ENCODE data around the gene CTNNA3.

DNA sequence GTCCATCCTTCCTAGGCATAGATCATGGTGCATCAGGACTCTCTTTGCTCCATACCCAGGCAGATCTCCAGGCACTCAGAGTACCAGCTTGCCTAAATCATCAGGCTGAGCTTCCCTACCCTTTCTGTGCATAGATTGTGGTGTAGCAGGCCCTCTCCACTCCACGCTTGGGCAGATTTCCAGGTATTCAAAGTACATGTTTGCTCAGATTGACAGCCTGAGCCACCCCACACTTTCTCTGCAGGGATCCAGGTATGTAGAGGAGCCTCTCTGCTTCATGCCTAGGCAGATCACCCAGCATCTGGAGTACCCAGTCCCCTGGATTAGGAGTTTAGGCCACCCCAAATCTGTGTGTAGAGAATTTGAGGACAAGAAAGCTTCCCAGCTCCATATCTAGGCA lies 1727.6 kb downstream of the CTNNA3 start:
- TF ChIP-seq, protein P1, sequence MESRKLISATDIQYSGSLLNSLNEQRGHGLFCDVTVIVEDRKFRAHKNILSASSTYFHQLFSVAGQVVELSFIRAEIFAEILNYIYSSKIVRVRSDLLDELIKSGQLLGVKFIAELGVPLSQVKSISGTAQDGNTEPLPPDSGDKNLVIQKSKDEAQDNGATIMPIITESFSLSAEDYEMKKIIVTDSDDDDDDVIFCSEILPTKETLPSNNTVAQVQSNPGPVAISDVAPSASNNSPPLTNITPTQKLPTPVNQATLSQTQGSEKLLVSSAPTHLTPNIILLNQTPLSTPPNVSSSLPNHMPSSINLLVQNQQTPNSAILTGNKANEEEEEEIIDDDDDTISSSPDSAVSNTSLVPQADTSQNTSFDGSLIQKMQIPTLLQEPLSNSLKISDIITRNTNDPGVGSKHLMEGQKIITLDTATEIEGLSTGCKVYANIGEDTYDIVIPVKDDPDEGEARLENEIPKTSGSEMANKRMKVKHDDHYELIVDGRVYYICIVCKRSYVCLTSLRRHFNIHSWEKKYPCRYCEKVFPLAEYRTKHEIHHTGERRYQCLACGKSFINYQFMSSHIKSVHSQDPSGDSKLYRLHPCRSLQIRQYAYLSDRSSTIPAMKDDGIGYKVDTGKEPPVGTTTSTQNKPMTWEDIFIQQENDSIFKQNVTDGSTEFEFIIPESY (IDR thresholded peaks at IDR 0.05; ENCODE audit: extremely low read depth, insufficient replicate concordance, low read length) = no peak
- TF ChIP-seq, protein P2, sequence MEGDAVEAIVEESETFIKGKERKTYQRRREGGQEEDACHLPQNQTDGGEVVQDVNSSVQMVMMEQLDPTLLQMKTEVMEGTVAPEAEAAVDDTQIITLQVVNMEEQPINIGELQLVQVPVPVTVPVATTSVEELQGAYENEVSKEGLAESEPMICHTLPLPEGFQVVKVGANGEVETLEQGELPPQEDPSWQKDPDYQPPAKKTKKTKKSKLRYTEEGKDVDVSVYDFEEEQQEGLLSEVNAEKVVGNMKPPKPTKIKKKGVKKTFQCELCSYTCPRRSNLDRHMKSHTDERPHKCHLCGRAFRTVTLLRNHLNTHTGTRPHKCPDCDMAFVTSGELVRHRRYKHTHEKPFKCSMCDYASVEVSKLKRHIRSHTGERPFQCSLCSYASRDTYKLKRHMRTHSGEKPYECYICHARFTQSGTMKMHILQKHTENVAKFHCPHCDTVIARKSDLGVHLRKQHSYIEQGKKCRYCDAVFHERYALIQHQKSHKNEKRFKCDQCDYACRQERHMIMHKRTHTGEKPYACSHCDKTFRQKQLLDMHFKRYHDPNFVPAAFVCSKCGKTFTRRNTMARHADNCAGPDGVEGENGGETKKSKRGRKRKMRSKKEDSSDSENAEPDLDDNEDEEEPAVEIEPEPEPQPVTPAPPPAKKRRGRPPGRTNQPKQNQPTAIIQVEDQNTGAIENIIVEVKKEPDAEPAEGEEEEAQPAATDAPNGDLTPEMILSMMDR (IDR thresholded peaks at IDR 0.05 in 2 of 3, conservative IDR thresholded peaks at IDR 0.05 in 1 of 3; ENCODE audit: borderline replicate concordance in 1 of 3, insufficient read depth in 1 of 3, low read depth in 2 of 3, low read length in 2 of 3) = no peak
- TF ChIP-seq ELF1 (IDR thresholded peaks at IDR 0.05; ENCODE audit: borderline replicate concordance, low read depth) (no peak), CEBPB (IDR thresholded peaks at IDR 0.05; ENCODE audit: low read depth) (no peak), POLR2A (IDR thresholded peaks at IDR 0.05; ENCODE audit: borderline replicate concordance, extremely low read depth, insufficient read depth, insufficient read length) (no peak), POLR2AphosphoS5 (IDR thresholded peaks at IDR 0.05; ENCODE audit: low read depth, low read length) (no peak), ZNF274 (IDR thresholded peaks at IDR 0.05; ENCODE audit: low read depth, low read length) (no peak), JUND (IDR thresholded peaks at IDR 0.05) (no peak), FOSL1 (IDR thresholded peaks at IDR 0.05; ENCODE audit: low read depth) (no peak), EZH2 (IDR thresholded peaks at IDR 0.05) (no peak), TCF7L2 (IDR thresholded peaks at IDR 0.05; ENCODE audit: borderline replicate concordance, extremely low read depth, insufficient read depth, insufficient read length) (no peak), YY1 (IDR thresholded peaks at IDR 0.05; ENCODE audit: extremely low read depth, insufficient replicate concordance, low read depth, low read length) (no peak), EZH2phosphoT487 (IDR thresholded peaks at IDR 0.05; ENCODE audit: borderline replicate concordance) (no peak)
- TF ChIP-seq, protein P3, sequence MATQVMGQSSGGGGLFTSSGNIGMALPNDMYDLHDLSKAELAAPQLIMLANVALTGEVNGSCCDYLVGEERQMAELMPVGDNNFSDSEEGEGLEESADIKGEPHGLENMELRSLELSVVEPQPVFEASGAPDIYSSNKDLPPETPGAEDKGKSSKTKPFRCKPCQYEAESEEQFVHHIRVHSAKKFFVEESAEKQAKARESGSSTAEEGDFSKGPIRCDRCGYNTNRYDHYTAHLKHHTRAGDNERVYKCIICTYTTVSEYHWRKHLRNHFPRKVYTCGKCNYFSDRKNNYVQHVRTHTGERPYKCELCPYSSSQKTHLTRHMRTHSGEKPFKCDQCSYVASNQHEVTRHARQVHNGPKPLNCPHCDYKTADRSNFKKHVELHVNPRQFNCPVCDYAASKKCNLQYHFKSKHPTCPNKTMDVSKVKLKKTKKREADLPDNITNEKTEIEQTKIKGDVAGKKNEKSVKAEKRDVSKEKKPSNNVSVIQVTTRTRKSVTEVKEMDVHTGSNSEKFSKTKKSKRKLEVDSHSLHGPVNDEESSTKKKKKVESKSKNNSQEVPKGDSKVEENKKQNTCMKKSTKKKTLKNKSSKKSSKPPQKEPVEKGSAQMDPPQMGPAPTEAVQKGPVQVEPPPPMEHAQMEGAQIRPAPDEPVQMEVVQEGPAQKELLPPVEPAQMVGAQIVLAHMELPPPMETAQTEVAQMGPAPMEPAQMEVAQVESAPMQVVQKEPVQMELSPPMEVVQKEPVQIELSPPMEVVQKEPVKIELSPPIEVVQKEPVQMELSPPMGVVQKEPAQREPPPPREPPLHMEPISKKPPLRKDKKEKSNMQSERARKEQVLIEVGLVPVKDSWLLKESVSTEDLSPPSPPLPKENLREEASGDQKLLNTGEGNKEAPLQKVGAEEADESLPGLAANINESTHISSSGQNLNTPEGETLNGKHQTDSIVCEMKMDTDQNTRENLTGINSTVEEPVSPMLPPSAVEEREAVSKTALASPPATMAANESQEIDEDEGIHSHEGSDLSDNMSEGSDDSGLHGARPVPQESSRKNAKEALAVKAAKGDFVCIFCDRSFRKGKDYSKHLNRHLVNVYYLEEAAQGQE (IDR thresholded peaks at IDR 0.05; ENCODE audit: low read depth) = no peak
